ENCODE measurements around the gene CLDN6. TPM values are rescaled to one million over a fixed set of nuclear protein-coding genes. Genes with fewer than 3 reads are reported as not detected.

The CLDN6 gene
- total and polyA plus RNA-seq, 7 donors, result 0.05 to 5.5 (median 0.45) TPM; not detected in 4

DNA sequence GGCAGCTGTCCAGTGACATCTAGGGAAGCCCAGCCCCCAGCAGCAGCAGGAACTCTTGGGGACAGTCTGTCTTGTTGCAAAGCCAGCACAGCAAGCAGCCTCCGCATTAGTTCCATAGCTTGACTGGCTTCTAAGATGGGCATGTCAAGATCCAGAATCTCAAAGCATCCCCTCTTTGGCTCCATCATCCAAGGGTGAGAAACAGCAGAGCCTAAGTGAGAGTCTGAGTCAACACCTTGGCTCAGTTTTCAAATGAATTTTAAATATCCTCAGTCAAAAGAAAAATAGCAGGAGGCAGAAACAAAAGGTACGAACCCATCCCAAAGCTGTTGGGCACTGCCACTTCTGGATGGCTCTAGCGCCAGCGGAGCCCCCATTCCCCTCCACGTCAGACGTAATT, 3.0 kb downstream of the CLDN6 start:
- H3K27ac ChIP-seq, result no peak overlapping the region
- ATAC-seq (no peak), DNase-seq (no peak)
- TF ChIP-seq, protein P1, sequence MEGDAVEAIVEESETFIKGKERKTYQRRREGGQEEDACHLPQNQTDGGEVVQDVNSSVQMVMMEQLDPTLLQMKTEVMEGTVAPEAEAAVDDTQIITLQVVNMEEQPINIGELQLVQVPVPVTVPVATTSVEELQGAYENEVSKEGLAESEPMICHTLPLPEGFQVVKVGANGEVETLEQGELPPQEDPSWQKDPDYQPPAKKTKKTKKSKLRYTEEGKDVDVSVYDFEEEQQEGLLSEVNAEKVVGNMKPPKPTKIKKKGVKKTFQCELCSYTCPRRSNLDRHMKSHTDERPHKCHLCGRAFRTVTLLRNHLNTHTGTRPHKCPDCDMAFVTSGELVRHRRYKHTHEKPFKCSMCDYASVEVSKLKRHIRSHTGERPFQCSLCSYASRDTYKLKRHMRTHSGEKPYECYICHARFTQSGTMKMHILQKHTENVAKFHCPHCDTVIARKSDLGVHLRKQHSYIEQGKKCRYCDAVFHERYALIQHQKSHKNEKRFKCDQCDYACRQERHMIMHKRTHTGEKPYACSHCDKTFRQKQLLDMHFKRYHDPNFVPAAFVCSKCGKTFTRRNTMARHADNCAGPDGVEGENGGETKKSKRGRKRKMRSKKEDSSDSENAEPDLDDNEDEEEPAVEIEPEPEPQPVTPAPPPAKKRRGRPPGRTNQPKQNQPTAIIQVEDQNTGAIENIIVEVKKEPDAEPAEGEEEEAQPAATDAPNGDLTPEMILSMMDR (IDR thresholded peaks at IDR 0.05), result no peak
- peaks cover 11% of the 10 kb centered on the region for H3K4me1 ChIP-seq
- 83 to 89% (median 85%) methylated on average over 6 of the region's 6 CpGs for WGBS, 3 donors
- H3K36me3 ChIP-seq (ENCODE audit: insufficient read depth in 1 of 2, low read depth in 1 of 2), result no peaks in the 10 kb centered on the region
- intact Hi-C loops (cut with DNase I), result no loop called here
- H3K4me3 ChIP-seq, result no peak overlapping the region
- peaks cover 0 to 55% (median 17%) of the 10 kb centered on the region in 3 donors for H3K27me3 ChIP-seq (ENCODE audit: insufficient read depth in 3 of 3, low read length in 2 of 3)
- no peaks in the 10 kb centered on the region for H3K9me3 ChIP-seq

DNA sequence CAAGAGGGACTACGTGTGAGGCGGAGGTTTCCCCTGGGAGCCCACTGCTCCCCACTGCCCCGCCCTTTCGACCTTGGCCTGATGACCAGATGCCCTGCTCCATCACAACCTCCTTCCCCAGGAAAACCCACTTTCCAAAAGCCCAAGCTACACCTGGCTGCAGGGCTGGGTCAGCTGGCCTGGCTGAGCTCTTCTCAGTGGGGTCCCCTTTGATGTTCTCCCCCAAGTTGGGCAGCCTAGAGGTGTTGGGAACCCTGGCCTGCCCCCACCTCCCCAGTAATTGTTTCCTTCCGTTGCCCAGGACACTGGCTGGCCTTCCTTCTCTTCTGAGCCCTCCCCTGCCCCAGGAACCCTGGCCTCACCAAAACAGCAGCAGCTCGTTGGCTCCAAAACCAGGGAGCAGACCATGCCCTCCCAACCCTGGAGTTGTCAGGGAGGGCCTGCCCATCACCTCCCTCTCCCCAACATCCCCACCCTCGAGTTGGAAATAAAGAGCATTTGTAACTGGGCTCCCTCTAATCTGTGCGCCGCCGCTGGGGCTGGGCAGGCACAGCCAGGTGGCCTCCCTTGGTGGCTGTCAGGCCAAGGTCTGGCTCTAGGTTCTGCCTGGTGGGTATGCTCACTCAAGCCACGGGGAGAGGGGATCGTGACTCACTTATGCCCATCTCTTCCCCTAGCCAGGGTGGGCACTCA, 3.8 kb downstream of the CLDN6 start:
- Histone ChIP-seq H3K4me3 (no peak overlapping the region), H3K27ac (no peak overlapping the region), H3K27me3 (ENCODE audit: insufficient read depth in 3 of 3, low read length in 2 of 3) (peaks cover 0 to 55% (median 17%) of the 10 kb centered on the region in 3 donors), H3K4me1 (peaks cover 5% of the 10 kb centered on the region), H3K9me3 (no peaks in the 10 kb centered on the region), H3K36me3 (ENCODE audit: insufficient read depth in 1 of 2, low read depth in 1 of 2) (no peaks in the 10 kb centered on the region)
- no peak for DNase-seq
- intact Hi-C loops (cut with DNase I), result no loop called here
- 45 to 53% (median 50%) methylated on average over 12 of the region's 12 CpGs for WGBS, 3 donors
- TF ChIP-seq, protein P1 (IDR thresholded peaks at IDR 0.05), result no peak
- ATAC-seq, result no peak

DNA sequence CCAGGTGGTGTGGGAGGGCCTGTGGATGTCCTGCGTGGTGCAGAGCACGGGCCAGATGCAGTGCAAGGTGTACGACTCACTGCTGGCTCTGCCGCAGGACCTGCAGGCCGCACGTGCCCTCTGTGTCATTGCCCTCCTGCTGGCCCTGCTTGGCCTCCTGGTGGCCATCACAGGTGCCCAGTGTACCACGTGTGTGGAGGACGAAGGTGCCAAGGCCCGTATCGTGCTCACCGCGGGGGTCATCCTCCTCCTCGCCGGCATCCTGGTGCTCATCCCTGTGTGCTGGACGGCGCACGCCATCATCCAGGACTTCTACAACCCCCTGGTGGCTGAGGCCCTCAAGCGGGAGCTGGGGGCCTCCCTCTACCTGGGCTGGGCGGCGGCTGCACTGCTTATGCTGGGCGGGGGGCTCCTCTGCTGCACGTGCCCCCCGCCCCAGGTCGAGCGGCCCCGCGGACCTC, 4.5 kb downstream of the CLDN6 start:
- WGBS, 3 donors, result 39 to 43% (median 40%) methylated on average over 23 to 27 of the region's 27 CpGs
- Histone ChIP-seq H3K4me1 (peaks cover 5% of the 10 kb centered on the region), H3K36me3 (ENCODE audit: insufficient read depth in 1 of 2, low read depth in 1 of 2) (no peaks in the 10 kb centered on the region), H3K4me3 (no peak overlapping the region), H3K27ac (no peak overlapping the region), H3K9me3 (no peaks in the 10 kb centered on the region), H3K27me3 (ENCODE audit: insufficient read depth in 3 of 3, low read length in 2 of 3) (peaks cover 0 to 51% (median 17%) of the 10 kb centered on the region in 3 donors)
- DNase-seq (no peak), ATAC-seq (no peak)
- TF ChIP-seq, protein P1 (IDR thresholded peaks at IDR 0.05), result no peak
- intact Hi-C loops (cut with DNase I), result no loop called here

DNA sequence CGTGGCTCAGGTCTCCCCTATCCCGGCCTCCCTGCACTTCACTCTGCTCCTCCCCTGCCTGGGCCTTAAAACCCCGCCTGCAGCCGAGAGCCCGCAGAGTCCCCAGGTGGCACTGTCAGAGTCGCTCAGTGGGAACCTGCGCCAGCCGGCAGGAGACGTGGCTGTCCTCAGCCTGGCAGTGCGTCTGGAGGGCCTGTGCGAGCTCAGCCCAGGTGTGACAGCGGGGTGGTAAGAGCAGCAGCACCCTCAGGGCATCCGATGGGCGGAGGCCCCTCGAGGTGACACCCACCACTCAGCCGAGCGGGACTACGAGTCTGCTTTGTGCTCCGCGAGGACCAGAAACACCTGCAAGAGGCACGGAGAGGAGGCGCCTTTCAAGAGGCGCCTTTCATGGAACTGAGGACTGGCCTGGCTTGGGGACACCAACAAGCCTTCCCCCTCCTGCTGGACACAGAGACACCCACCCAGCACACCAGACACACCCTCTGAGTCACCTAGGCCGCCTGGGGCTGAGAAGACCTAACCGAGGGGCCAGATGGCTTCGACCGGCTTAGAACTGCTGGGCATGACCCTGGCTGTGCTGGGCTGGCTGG, 5.1 kb downstream of the CLDN6 start, which contains the start of gene CLDN9:
Gene CLDN9 (plus strand): TSS at position 96 of the 593 bp plus-strand sequence. CDS start 440 bp downstream, at position 536.
- Histone ChIP-seq H3K27ac (no peak within 1 kb of the TSS), H3K36me3 (ENCODE audit: insufficient read depth in 1 of 2, low read depth in 1 of 2) (no peaks in the 10 kb centered on the region), H3K9me3 (no peaks in the 10 kb centered on the region), H3K27me3 (ENCODE audit: insufficient read depth in 3 of 3, low read length in 2 of 3) (peaks cover 0 to 45% (median 15%) of the 10 kb centered on the region in 3 donors), H3K4me1 (peaks cover 1% of the 10 kb centered on the region), H3K4me3 (no peak within 1 kb of the TSS)
- no peak for DNase-seq
- ATAC-seq, result peak in 3 of 4 donors; percentile 18 to 21 (median 19)
- TF ChIP-seq, protein P1 (IDR thresholded peaks at IDR 0.05), result no peak
- 34 to 42% (median 36%) methylated on average over 22 to 27 of the region's 27 CpGs for WGBS, 3 donors
- intact Hi-C loops (cut with DNase I), result no loop called here

All from psoas muscle (tissue), 8 donors.